NOMO-1 treated with dmso at 0.1 percent for 144 hours (cell line): ENCODE results near the gene HOXA10.

ENCODE experiments used
- DNase-seq: peaks from one replicate; lab custom pipeline; 2025; ENCODE audit not compliant: unreplicated experiment; lab: John Stamatoyannopoulos, UW

HOXA10 gene

GRCh38 chr7:27191833-27192545 is 17.9 kb upstream of the HOXA10 start:
- no peak for DNase-seq

DNA sequence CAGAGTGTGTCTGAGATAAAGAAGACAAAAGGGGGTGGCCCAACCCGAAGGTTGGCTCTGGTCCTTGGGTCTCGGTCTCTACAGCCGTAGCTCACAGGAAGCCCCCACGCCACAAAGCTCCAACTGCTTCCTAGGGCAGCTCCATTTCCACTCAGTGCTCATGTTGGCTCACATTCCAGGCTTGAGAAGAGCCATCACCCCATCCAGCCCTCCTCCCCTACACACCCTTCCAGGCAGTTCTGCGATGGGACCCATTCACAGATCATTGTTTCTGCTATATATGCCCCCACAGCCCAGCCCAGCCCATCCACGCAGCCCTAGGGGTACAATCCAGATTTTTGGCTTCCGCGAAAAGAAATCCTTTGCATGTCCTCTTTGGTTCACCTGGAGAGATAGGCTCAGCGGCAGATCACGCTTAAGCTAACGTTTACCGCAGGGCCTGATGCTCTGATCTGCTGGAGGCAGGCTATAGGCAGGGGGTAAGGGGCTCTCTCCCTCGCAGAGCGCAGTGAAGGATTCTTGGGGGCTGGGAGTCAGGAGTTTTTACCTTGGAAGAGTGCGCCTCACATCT is 17.1 kb upstream of the HOXA10 start:
- DNase-seq: no peak

- no peak for DNase-seq
Observed at GRCh38 chr7:27189997-27190748, 16.1 kb upstream of the HOXA10 start.

GRCh38 chr7:27189295-27189996 is 15.3 kb upstream of the HOXA10 start:
- DNase-seq: no peak

- peak; percentile 63 for DNase-seq
Observed at GRCh38 chr7:27188386-27189294, 14.5 kb upstream of the HOXA10 start.

DNA sequence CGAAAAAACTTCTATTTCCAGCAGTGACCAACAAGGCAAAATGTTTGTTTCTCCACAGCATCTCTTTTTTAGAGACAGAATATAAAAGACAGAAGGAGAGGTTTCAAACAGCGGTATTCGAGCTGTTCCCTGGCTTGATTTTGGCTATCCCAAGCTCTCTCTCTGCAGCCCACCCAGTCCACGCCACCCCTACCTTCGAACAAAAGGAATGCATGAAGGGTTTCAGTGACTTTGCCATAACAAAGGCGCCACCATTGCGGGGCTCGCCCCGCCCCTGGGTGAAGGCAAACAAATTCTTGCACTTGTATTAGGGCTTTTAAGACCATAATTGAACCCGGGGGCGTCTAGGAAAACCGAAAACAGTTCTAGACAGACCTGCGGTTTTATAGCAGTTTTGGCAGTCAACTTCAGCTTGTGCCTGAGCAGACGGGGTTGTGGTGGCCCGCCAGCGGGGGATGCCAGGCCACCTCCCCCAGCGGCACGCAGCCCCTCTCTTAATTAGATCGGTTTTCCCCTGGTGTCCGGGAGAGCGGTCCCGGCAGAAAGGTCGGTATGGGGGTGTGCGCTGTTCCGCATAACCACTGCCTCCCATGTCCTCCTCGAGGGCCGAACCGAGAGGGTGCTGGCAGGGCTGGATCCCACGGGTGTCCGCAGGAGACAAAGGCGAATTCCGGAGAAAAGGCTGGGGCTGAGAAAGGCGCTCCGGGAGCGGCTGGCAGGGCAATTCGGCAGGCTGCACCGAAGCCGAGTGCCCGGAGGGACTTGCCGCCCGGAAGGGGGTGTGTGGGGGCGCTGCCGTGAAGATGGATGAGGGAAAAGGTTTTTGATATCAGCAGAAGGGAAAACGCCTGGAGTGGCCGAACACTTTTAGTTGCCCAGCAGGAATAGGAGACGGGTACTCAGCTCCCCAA is 13.6 kb upstream of the HOXA10 start:
- no peak for DNase-seq

DNA sequence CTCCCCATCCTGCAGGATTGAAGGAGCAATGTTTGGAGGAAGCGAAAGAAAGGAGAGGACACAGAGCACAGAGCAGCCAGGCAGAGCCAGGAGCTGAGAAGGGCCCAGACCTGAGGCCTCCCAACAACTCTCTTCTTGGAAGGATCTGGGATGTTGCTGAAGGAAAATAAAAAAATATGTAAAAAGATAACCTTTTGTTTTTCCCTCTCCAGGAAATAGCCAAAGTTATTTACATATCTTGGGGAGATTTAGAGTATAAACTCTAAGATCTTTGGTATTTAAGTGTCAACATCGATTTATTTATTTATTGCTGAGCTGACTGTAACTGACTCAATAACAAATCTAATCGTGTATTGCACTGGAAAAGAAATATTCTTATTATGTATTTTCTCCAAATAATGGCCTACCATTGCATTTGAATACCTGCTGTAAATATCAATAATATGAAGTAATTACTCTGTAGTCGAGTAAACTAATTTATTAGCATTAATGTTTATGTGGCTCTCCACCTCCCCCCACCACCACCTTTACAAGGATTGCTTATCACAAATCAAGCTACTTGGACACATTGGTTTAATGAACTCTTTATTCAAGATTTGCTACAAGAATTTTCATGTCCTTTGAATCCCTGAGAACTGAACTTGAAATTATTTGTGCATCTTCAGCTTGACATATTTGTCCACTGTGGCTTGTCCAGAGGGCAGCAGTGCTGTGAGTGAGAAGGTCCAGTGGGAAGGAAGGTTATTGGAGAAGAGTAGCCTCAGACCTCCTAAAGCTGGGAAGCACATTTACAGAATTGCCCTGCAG is 12.8 kb upstream of the HOXA10 start:
- DNase-seq: no peak

GRCh38 chr7:27185854-27186667 is 11.9 kb upstream of the HOXA10 start:
- DNase-seq: no peak

DNA sequence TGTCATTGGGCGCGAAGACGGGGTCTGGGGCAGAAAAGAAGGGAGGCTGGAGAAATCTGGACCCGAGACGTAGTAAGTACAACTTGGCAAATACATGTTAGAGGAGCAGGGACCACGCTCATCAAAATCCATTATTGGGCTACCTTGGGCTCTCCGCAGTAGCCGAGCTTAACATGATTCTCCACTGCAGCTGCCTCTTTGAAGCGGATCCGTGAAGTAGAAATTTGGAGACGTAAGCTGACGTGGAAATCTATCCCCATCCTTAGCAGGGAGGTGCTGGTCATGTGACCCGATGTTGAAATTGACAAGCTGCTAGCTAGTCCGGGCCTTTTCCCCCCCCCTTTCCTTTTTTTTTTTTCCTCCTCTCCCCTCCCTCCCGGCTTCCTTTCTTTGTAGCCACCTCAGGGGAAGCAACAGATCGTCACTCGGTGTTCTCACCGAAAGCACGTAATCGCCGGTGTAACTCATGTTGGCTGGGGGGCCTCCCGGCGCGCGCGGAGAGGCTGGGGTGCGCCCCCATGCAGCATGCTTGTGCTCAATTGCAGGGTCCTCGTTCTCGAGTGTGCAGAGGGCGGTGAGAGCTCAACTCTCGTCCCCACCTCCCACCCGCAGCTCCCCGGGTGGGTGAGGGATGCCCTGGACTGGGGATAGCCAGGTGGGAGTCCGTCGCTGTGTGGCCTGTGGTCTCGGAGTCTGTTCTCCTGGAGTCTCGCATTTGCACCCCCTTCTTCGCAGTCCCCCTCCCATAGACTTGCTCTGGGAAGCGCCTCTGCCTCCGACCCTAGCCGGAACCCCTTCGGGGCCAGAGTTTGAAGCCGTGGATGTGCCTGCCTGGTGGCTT is 11.1 kb upstream of the HOXA10 start, which contains the start of gene HOXA11:
Gene HOXA11 (minus strand): TSS at position 220 of the 841 bp plus-strand sequence. CDS start 88 bp downstream, at position 132.
- peak; percentile 85 for DNase-seq

- no peak for DNase-seq
Observed at GRCh38 chr7:27184337-27185012, 10.4 kb upstream of the HOXA10 start.

DNA sequence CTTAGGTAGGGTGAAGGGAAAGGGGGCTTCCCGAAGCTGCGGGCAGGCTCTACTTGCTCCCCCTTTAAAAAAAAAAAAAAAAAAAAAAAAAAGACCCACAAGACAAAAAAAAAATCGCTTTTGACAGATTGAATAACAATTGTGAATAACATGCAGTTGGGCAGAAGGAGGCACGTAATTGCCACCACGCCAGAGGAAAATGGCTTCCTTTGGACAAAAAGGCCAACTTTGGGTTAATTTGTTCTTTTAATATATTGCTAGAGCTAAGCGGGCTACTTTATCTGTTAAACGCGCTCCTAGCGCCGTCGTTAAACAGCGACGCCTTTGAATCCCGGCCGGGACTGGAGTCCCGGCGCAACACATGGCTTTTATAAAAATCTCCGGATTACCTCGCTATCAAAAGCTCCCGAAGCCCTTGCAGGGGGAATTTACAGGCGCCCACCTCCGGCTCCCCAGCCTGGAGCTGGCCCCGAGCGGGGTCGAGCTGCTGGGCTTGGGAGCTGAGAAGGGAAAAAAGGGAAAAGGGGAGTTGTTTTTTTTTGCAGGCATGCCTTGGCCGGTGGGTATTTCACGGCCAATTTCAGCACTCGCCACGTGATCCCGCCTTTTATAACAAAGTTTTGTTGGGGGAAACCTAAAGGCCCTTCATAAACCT is 9.7 kb upstream of the HOXA10 start:
- DNase-seq: no peak

DNA sequence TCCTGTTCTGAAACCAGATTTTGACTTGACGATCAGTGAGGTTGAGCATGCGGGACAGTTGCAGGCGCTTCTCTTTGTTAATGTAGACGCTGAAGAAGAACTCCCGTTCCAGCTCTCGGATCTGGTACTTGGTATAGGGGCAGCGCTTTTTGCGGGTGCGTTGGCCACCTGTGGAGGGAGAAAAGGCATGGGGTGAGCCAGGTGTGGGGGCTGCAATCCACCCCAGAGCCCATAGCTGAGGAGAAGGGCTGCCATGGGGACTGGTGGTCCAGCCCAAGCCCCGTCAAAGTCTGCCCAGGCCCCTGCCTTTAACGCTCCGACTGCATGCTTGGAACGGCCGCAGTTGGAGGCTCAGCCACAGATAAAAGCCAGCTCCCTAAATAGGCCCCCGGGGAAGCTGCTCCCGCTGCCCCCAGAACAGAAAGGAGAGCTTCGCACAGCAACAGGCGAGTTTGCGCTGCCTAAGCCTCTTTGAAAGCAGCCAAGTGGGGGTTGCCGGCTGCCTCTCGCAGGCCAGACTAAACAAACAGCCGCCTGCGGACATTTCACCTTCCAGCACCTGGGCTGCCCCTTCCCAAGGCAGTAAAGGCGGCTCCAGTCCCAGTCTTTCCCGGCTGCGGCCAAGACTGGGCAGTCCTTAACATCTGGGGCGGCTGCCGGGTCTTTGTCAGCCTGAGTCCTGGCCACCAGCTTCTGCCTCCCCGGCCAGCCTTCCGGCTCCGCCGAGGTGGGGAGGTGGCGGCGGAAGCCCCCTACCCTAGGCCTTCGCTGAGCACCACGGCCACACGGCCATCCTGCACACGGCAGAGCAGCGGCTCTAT is 9.0 kb upstream of the HOXA10 start:
- DNase-seq: no peak

DNA sequence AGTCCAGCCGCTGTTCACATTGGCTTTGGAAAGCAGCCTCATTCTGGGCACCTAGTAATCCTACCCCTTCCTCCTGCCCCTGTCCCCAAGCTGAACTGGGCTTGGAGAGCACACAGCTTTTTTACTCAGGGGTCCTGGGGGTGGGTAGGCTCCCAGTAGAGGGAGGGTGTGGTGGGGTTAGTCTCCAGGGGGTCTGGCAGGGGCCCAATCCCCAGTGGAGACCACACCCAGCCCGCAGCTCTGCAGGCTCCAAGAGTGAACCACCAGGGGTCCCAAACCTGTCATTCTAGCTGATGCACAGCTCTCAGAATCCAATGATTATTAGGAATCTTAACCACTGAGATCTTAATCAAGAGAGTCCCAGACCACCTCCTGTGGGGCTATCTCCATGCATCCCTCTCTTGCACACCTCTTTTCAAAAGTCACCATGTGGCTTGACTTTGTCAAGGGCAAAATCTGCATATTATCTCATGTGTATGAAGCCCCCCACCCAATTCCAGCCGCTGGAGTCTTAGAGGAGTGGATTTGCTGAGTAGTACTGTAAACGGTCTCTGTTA is 8.2 kb upstream of the HOXA10 start:
- DNase-seq: no peak

DNA sequence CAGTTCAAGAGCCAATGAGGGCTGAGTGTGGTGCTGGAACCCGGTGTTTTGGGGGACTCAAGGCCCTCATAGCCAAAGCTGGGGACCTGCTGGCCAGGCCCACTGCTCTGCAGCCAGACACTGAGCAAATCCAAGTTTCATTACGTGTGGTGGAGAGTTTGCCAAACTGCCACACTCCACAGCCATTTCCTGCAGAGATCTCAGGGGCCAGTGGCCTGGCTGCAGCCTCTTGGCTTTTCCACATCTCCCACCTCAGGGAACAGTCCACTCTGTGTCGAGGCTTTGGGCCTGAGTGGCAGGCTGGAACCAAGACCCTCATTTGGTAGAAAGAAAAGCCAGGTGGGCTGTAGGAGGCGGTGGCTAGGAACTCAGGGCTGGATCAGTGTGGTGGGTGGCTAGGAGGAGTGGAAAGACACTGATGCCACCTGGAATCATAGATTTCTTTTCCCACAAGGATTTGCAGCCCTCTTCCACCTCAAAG is 7.7 kb upstream of the HOXA10 start:
- DNase-seq: no peak
